Activated T-helper 2 cell treated with anti-CD3 and anti-CD28 coated beads, Interferon-gamma antibody, Interleukin-2, Interleukin-4, amounts not matched to agents 10 μg/mL and 5 μg/mL and 100 μg/mL, durations not matched to agents 14 hours and 24 hours and 36 hours (primary cell): ENCODE data around the gene DOCK11. TPM values are rescaled to one million over a fixed set of nuclear protein-coding genes. Genes with fewer than 3 reads are reported as not detected.
"Not testable (repeated sequence)": the region's sequence is repeated elsewhere in the genome, so short reads cannot be mapped to it uniquely, and the experiment has no call there.

Source experiments
- DNase-seq: peaks from one replicate; pipeline ENCODE4 v3.0.0; 2021; ENCODE audit warnings: low spot score
- H3K27ac Mint-ChIP-seq: one replicate; pipeline ENCODE4 v1.8.0; 2021; ENCODE audit warnings: mixed read lengths
- H3K27me3 Mint-ChIP-seq: one replicate; pipeline ENCODE4 v1.8.0; 2021; ENCODE audit warnings: low read depth, mixed read lengths
- H3K36me3 Mint-ChIP-seq: one replicate; pipeline ENCODE4 v1.8.0; 2021; ENCODE audit warnings: low read depth, mixed read lengths
- H3K4me1 Mint-ChIP-seq: one replicate; pipeline ENCODE4 v1.8.0; 2021; ENCODE audit warnings: low read depth, mixed read lengths
- H3K4me3 Mint-ChIP-seq: one replicate; pipeline ENCODE4 v1.8.0; 2021; ENCODE audit warnings: low read depth, mild to moderate bottlenecking, moderate library complexity, mixed read lengths
- H3K9me3 Mint-ChIP-seq: one replicate; pipeline ENCODE4 v1.8.0; 2021; ENCODE audit warnings: mixed read lengths
- intact Hi-C: fragments of 100-400 bp; cut with micrococcal nuclease; formaldehyde crosslinking; loops from one replicate; pipeline ENCODE4 v1.15.1; 2023
- total RNA-seq: library from RNA; stranded (reverse); gene quantifications from 2 replicates; pipeline ENCODE4 v1.2.3, GENCODE V29; 2022

DOCK11 gene
- total RNA-seq, 1 donor from 2014 or later: 31.8 TPM

GRCh38 chrX:118486693-118487092 is 8.9 kb upstream of the DOCK11 start:
- DNase-seq, H3K27me3 Mint-ChIP-seq, H3K4me3 Mint-ChIP-seq, intact Hi-C loops, H3K4me1 Mint-ChIP-seq, H3K36me3 Mint-ChIP-seq, H3K27ac Mint-ChIP-seq, H3K9me3 Mint-ChIP-seq: not testable (repeated sequence)

- intact Hi-C loops: no loop called here
- Mint-ChIP-seq H3K4me3 (no peak overlapping the region), H3K27me3 (no peaks in the 10 kb centered on the region), H3K9me3 (no peaks in the 10 kb centered on the region), H3K36me3 (no peaks in the 10 kb centered on the region), H3K27ac (no peak overlapping the region), H3K4me1 (peaks cover 16% of the 10 kb centered on the region)
- no peak for DNase-seq
Observed at GRCh38 chrX:118493016-118493415, 2.6 kb upstream of the DOCK11 start.

DNA sequence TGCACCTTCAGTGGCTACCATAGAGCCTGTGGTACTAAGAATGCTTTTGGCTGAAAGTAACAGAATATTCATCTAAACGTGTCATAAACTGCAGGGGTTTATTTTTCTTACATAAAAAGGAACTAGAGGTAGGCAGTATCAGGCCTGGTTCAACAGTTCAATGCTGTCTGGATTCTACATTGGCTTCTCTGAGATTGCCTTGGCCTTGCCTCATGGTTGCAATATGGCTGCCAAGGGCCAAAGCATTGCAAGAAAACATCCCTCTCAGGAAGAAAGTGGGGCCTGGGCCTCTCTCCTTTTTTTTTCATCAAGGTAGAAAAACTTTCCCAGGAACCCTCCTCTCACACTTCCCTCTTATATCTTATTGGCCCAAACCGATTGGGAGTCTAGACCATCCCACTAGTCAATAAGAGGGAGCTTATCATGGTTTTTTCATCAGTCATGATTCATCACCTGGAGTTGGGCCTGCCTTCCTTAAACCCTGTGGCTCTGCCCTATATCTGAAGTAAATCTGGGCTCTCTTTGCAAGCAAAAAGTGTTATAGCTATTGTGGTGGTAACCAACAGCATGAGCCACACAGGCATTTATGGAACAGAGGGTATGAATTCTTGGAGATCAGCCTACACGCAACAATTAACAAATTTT is 1.8 kb upstream of the DOCK11 start:
- no peak for DNase-seq
- Mint-ChIP-seq H3K27ac (no peak overlapping the region), H3K4me1 (peaks cover 17% of the 10 kb centered on the region), H3K4me3 (no peak overlapping the region), H3K36me3 (no peaks in the 10 kb centered on the region), H3K9me3 (no peaks in the 10 kb centered on the region), H3K27me3 (no peaks in the 10 kb centered on the region)
- intact Hi-C loops: no loop called here

DNA sequence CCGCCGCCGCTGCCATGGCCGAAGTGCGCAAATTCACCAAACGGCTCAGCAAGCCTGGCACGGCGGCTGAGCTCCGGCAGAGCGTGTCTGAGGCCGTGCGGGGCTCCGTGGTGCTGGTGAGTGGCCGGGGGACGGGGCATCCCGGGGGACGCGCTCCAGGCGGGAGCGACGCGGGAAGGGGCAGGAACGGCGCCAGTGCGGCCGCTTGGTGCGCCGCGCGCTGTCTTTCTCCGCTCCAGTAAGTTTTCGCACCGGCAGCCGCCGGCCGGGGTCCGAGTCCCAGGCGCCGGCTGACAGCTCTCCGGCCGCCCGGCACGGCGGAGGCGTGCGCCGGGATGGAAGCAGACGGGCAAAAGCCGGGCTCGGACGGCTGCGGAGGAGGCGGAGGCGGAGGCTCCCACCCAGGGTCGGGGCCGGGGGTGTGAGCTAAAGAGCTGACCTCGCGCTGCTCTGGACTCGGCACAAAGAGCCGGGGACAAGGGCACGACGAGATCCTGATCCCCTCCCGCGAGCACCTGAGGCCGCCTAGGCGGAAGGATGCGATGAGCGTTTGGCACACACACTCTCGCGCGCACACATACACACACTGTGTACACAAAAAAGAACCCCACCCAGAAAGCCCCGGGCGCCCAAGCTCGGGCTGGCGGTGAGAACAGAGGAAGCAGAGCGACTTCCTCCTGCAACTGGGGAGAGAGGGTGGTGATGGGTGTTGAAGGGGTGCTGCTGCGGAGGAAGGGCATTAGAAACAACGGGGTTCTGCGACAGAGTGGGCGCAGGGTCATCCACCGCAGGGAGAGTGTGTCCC is 545 bp downstream of the DOCK11 start:
- no peaks in the 10 kb centered on the region for H3K9me3 Mint-ChIP-seq
- peak overlapping the region; percentile 97 for H3K27ac Mint-ChIP-seq
- no peaks in the 10 kb centered on the region for H3K27me3 Mint-ChIP-seq
- peak overlapping the region; percentile 97 for H3K4me3 Mint-ChIP-seq
- peaks cover 26% of the 10 kb centered on the region for H3K4me1 Mint-ChIP-seq
- DNase-seq: peak; percentile 75
- H3K36me3 Mint-ChIP-seq: peaks cover 2% of the 10 kb centered on the region
- intact Hi-C loops: loop anchor here (1.0 to 5.0 kb wide), 5 partner anchors 32 to 150 kb away; partner anchors contain the start of gene WDR44

DNA sequence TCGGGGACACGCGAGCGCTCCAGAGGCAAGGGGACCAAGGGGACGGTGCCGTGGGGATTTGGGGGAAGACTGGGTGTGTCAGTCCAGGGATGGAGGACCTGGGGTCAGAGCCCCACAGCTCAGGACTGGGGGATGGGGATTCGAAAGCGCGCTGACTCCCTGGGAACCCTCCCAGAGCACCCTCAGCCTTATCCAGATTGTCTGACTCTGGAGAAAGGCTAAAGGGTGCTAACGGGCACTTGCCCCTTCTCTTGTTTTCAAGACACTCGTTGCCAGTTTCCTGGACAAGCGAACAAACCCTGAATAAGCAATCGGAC is 1.1 kb downstream of the DOCK11 start:
- DNase-seq: no peak
- peaks cover 26% of the 10 kb centered on the region for H3K4me1 Mint-ChIP-seq
- peak overlapping the region; percentile 97 for H3K4me3 Mint-ChIP-seq
- peak overlapping the region; percentile 97 for H3K27ac Mint-ChIP-seq
- H3K27me3 Mint-ChIP-seq: no peaks in the 10 kb centered on the region
- peaks cover 2% of the 10 kb centered on the region for H3K36me3 Mint-ChIP-seq
- intact Hi-C loops: loop anchor here (2.0 to 5.0 kb wide), 2 partner anchors 40 to 106 kb away; no protein-coding TSS in a partner anchor
- no peaks in the 10 kb centered on the region for H3K9me3 Mint-ChIP-seq

DNA sequence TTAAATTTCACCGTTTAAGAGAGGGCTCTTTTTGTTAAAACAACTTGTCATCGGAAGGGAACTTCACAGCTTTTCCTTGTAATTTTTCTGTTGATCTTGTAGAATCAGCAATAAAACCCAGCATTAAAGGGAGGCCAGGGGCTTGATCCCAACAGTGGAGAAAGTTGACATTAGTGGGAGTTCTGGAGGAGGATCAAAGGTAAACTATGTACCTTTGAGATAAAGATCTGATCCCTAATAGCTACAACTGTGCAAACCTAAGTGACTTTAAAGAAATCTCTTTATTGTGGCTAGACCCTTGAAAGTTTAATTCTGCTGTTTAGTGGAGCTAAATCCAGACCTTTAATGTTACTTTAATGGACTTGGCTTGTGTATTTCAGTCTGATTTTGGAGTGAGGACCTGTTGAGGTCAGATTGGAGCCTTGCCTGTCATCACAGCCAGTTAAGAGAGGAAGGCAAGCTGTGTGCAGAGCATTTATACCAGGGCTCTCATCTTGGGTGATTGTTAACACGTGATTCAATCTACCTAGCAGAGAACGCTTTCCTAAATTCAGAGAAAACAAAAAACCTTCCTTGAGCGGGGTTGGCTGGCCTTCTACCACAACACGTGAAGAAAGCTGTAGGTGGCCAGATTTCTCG is 1.7 kb downstream of the DOCK11 start:
- H3K27me3 Mint-ChIP-seq: no peaks in the 10 kb centered on the region
- H3K36me3 Mint-ChIP-seq: peaks cover 6% of the 10 kb centered on the region
- intact Hi-C loops: loop anchor here (2.0 to 5.0 kb wide), 2 partner anchors 40 to 105 kb away; no protein-coding TSS in a partner anchor
- DNase-seq: peak; percentile 9
- peaks cover 31% of the 10 kb centered on the region for H3K4me1 Mint-ChIP-seq
- H3K9me3 Mint-ChIP-seq: no peaks in the 10 kb centered on the region
- peak overlapping the region; percentile 97 for H3K4me3 Mint-ChIP-seq
- peak overlapping the region; percentile 97 for H3K27ac Mint-ChIP-seq

GRCh38 chrX:118498351-118498750 is 2.7 kb downstream of the DOCK11 start:
- intact Hi-C loops: loop anchor here (5.0 kb wide), 1 partner anchor 104 kb away; no protein-coding TSS in a partner anchor
- Mint-ChIP-seq H3K4me3 (peak overlapping the region; percentile 97), H3K9me3 (no peaks in the 10 kb centered on the region), H3K36me3 (peaks cover 11% of the 10 kb centered on the region), H3K4me1 (peaks cover 38% of the 10 kb centered on the region), H3K27me3 (no peaks in the 10 kb centered on the region), H3K27ac (no peak overlapping the region)
- DNase-seq: no peak

DNA sequence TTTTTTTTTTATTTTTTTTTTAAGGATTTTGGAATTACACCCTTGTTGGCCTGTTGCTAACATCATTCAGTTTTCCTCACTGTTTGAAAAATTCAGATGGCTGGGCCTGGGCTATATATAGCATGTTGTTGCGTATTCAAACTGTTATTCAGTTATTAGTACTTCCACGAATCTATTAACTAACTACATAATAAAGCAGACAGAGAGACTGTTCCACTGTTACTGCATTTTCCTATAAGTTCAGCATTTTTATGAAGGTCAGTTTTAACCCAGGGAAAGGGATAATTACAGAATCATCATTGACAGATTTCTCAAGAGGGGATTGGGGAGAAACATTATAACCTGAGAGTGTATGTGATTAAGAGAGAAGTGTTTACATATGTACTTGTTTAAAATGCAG is 3.1 kb downstream of the DOCK11 start:
- Mint-ChIP-seq H3K4me1 (peaks cover 42% of the 10 kb centered on the region), H3K9me3 (no peaks in the 10 kb centered on the region), H3K36me3 (peaks cover 14% of the 10 kb centered on the region), H3K27me3 (no peaks in the 10 kb centered on the region), H3K27ac (no peak overlapping the region), H3K4me3 (no peak overlapping the region)
- DNase-seq: no peak
- intact Hi-C loops: loop anchor here (5.0 kb wide), 1 partner anchor 104 kb away; no protein-coding TSS in a partner anchor

- Mint-ChIP-seq H3K27ac (no peak overlapping the region), H3K27me3 (no peaks in the 10 kb centered on the region), H3K4me1 (peaks cover 44% of the 10 kb centered on the region), H3K9me3 (no peaks in the 10 kb centered on the region), H3K4me3 (no peak overlapping the region), H3K36me3 (peaks cover 14% of the 10 kb centered on the region)
- no peak for DNase-seq
- intact Hi-C loops: loop anchor here (5.0 kb wide), 1 partner anchor 103 kb away; no protein-coding TSS in a partner anchor
Observed at GRCh38 chrX:118499295-118499694, 3.7 kb downstream of the DOCK11 start.

- no peaks in the 10 kb centered on the region for H3K27me3 Mint-ChIP-seq
- H3K27ac Mint-ChIP-seq: peak overlapping the region; percentile 89
- H3K9me3 Mint-ChIP-seq: no peaks in the 10 kb centered on the region
- no peak for DNase-seq
- intact Hi-C loops: no loop called here
- H3K4me3 Mint-ChIP-seq: peak overlapping the region; percentile 51
- peaks cover 20% of the 10 kb centered on the region for H3K36me3 Mint-ChIP-seq
- peaks cover 39% of the 10 kb centered on the region for H3K4me1 Mint-ChIP-seq
Observed at GRCh38 chrX:118502161-118502789, 6.7 kb downstream of the DOCK11 start.

GRCh38 chrX:118503260-118504041 is 7.8 kb downstream of the DOCK11 start:
- H3K4me3 Mint-ChIP-seq: peak overlapping the region; percentile 51
- intact Hi-C loops: no loop called here
- H3K4me1 Mint-ChIP-seq: peaks cover 34% of the 10 kb centered on the region
- no peaks in the 10 kb centered on the region for H3K27me3 Mint-ChIP-seq
- DNase-seq: no peak
- peak overlapping the region; percentile 89 for H3K27ac Mint-ChIP-seq
- H3K9me3 Mint-ChIP-seq: no peaks in the 10 kb centered on the region
- H3K36me3 Mint-ChIP-seq: peaks cover 20% of the 10 kb centered on the region

DNA sequence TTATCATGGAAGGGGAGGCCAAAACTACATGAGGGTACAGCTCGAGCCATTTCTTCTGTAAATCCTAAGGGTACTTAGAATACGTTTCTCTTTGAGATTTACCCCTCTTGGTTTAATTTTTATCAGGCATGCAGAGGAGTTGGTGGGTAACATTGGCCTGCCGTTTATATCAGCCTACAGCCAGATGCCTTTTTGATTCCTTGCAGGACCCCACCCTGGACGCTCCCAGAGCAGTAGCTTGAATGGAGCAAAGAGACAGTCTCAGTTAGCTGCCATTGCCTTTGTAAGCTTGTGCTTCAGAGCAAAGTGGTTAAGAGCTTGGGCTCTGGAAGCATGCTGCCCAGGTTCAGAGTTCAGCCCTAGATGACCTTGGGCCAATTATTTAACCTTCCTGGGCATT is 9.0 kb downstream of the DOCK11 start:
- Mint-ChIP-seq H3K36me3 (peaks cover 20% of the 10 kb centered on the region), H3K27me3 (no peaks in the 10 kb centered on the region), H3K4me1 (peaks cover 28% of the 10 kb centered on the region), H3K4me3 (no peak overlapping the region), H3K27ac (no peak overlapping the region), H3K9me3 (no peaks in the 10 kb centered on the region)
- DNase-seq: no peak
- intact Hi-C loops: no loop called here
